Neural progenitor cell (in vitro differentiated cells): Measurements from ENCODE around the gene SCAPER.

Experiments
- CTCF ChIP-seq: fragments of 200-600 bp; sonication (generic); IDR thresholded peaks from 2 replicates; pipeline ENCODE4 v1.5.1; 2017; ENCODE audit warnings: antibody characterized with exemption, mild to moderate bottlenecking
- EZH2 ChIP-seq: fragments of 200-600 bp; sonication (generic); IDR thresholded peaks from 2 replicates; pipeline ENCODE4 v1.6.1; 2017; ENCODE audit warnings: antibody characterized with exemption, mild to moderate bottlenecking, moderate library complexity

- no peak for TF ChIP-seq EZH2
- no peak for TF ChIP-seq CTCF
Measured at GRCh38 chr15:76718863-76719262, 186.3 kb downstream of the SCAPER start.
